ENCODE results near the gene DLL3. TPM values are rescaled to one million over a fixed set of nuclear protein-coding genes. Genes with fewer than 3 reads are reported as not detected.

Gene DLL3
- total RNA-seq, 2 experiments from 2014 or later: 1.6 TPM

DNA sequence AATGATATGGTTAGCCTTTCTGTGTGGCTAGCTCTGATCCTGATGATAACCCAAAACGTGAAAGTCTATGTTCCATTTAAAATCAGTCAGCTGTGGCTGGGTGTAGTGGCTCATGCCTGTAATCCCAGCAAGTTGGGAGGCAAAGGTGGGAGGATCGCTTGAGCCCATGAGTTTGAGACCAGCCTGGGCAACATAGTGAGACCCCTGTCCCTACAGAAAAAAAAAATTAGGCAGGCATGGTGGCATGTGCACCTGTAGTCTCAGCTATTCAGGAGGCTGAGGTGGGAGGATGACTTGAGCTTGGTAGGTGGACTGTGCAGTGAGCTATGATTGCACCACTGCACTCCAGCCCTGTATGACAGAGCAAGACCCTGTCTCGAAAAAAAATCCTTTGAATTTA lies 35.0 kb downstream of the DLL3 start:
- POLR2A ChIA-PET: no interaction called here

DNA sequence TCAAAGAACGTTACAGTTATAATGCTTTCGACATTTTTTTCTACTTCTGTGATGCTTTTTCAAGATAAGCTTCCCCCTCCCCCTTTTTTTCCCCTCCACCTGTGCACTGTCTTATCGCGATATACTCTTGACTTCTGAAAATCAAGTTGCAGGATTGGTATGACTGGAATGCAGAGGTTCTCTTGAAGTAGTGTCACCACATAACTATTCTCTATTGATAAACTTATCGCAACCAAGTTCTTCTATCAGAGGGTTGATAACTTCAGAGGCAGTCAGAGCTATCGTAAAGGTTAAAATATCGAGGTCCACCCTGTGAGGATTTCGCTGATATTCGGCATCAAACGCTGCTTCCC lies 40.4 kb downstream of the DLL3 start:
- POLR2A ChIA-PET: interaction anchor here (0.6 to 1.8 kb wide), 3 partner anchors 103 to 1725 kb away, joined by 3 to 7 read pairs (median 5); partner anchors contain the start of genes HNRNPUL1, MED29, PAF1 and RPS16

More for the DNA sequence above, 35.0 kb downstream of the DLL3 start:
- CTCF ChIA-PET: interaction anchor here (0.6 to 3.1 kb wide), 10 partner anchors 8 to 100 kb away, joined by 3 to 21 read pairs (median 4); partner anchors contain the start of gene SUPT5H

DNA sequence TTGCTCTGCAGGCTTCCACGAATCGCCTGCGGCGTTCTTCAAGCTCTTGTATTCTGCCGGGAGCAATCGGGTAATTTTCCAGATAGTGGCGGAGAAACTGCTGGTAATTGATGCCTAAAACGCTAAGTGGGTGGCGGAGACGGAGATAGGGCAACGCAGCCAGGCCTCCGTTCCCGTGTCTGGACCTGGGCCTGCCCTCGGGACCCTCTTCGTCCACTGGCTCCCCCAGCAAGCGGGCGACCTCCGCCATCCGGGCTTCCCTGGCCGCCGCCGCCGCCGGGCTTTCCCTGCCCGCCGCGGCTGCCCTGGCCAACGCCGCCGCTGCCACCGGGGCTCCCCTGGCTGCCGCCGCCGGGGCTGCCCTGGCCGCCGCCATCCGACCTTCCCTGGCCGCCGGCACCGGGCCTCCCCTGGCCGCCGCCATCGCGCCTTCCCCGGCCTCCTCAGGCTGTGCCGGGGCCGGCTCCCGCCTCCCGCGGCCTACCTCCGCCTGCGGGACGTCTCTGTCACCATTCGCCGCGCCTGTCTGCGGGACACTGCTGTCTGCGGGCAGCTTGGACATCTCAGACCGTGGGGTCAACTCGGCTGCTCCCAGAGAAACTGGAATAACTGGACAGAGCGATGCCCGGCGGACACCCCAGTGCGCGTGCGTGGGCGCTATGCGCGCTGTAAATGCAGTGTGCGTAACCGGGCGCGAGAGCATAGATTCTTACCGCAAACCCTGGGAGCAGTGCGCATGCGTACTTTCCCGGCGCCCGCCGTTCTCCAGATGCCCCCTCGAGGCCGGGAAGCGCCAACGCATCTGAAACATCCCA lies 41.0 kb downstream of the DLL3 start, which contains the start of gene EID2:
EID2 (minus strand) TSS at position 644 of the 815 bp plus-strand sequence; CDS start at position 562, 82 bp downstream.
- POLR2A ChIA-PET: interaction anchor here (0.6 to 1.8 kb wide), 3 partner anchors 104 to 1724 kb away, joined by 3 to 7 read pairs (median 5); partner anchors contain the start of genes HNRNPUL1, MED29, PAF1 and RPS16

More for the DNA sequence above, 40.4 kb downstream of the DLL3 start:
- CTCF ChIA-PET: interaction anchor here (0.7 to 1.5 kb wide), 6 partner anchors 15 to 135 kb away, joined by 3 to 5 read pairs (median 3); partner anchors contain the start of gene RPS16

DNA sequence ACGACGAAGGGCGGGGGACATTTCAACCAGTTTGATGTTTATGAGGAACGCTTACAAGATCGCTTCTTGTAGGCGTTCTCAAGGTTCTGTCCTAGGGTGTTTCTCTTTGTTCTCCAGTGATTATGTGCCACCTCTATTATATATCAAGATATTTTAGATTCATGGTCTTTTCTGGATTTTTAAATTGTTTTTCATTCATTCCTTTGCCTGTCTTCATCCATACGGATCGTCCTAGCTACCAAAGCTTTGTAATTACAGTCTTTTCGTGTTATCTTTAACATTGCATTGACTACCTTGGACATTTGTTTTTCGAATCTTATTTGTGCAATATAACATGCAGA lies 41.6 kb downstream of the DLL3 start:
- ChIA-PET POLR2A (interaction anchor here (1.8 kb wide), 1 partner anchor 149 kb away, joined by 5 read pairs; the partner anchor contains the start of genes MED29 and PAF1), CTCF (interaction anchor here (0.7 to 1.2 kb wide), 5 partner anchors 14 to 135 kb away, joined by 3 to 4 read pairs (median 3); partner anchors contain the start of gene PLEKHG2)

More for the DNA sequence above, 41.0 kb downstream of the DLL3 start, which contains the start of gene EID2:
- CTCF ChIA-PET: interaction anchor here (0.7 to 1.5 kb wide), 9 partner anchors 14 to 135 kb away, joined by 3 to 5 read pairs (median 3); partner anchors contain the start of genes PLEKHG2 and RPS16

DNA sequence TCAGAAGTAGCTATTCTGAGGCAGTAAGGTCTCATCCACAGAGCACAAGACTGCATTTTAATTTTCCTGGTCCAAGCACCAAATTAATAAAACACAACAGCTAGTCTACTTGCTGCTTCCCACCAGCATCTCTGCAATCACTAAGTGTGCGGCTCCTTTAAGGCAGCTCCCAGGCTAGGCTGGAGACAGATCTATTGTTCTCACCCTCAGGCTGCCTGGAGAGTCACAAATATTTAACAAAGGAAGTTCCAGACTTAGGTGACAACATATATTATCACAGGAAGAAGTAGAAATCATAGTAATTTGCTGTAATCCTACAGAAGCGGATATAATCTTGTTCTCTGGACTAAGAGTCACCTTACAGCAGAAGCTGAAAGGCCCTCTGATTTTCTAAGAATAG lies 43.5 kb downstream of the DLL3 start:
- ChIA-PET CTCF (no interaction called here), POLR2A (no interaction called here)

DNA sequence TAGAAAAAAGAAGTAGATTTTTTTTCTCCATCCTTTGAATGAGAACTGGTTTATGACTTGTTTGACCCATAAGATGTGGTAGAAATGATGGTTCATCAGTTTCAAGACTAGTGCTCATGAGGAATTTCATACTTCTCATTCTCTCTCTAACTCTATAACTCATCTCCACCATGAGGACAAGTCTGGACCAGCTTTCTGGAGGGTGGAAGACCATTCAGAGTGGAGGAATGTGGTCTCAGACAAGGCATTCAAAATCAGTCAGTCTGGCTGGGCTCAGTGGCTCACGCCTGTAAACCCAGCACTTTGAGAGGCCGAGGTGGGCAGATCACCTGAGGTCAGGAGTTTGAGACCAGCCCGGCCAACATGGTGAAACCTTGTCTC lies 44.7 kb downstream of the DLL3 start:
- POLR2A ChIA-PET: interaction anchor here (0.6 kb wide), 1 partner anchor 95 kb away, joined by 3 read pairs; no protein-coding TSS in a partner anchor

DNA sequence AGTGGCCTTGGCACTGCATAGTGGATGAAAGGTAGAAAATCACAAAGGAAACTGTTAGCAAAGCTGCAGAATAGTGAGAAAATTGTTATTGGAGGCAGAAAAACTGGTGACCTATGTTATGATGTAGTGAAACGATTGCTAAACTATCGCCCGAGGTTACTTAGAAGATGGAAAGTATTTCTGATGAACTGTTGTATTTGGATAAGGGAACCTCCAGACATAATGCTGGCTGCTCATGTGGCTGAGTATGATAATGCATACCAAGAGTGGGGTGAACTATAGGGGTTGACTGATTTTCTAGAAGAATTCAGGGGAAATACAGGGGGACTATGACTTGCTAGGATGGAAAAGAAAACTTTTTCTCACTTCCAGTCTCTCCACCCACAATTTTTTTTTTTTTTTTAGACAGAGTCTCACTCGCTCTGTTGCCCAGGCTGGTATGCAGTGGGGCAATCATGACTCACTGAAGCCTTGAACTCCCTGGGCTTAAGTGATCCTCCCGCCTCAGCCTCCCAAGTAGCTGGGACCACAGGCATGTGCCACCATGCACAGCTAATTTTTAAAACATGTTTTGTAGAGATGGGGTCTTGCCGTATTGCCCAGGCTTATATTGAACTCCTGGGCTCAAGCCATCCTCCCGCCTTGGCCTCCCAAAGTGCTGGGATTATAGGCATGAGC lies 45.6 kb downstream of the DLL3 start:
- ChIA-PET POLR2A (interaction anchor here (0.6 kb wide), 1 partner anchor 37 kb away, joined by 3 read pairs; no protein-coding TSS in a partner anchor), CTCF (interaction anchor here (1.4 kb wide), 1 partner anchor 12 kb away, joined by 4 read pairs; the partner anchor contains the start of gene EID2B)

More for the DNA sequence above, 44.7 kb downstream of the DLL3 start:
- CTCF ChIA-PET: no interaction called here

DNA sequence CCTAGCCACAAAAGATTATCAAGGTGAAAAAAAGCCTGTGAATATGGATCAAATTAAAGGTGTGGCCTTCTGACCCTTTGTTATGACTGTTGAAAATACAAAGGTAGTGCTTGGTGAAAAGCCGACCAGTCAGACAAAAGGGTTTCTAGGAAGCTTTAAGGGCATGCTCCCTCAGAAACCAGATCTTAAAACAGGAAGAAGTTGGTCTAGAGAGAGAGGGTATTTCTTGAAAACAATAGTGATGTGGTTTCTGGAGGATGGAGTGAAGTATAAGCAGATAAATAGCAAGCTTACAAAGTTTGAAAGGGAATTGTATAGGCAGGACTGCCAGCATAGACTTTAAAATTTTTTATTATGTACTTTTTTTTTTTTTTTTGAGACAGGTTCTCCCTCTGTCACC lies 46.2 kb downstream of the DLL3 start:
- ChIA-PET POLR2A (no interaction called here), CTCF (interaction anchor here (1.4 to 1.7 kb wide), 2 partner anchors 12 to 127 kb away, joined by 4 to 5 read pairs; partner anchors contain the start of gene EID2B)

DNA sequence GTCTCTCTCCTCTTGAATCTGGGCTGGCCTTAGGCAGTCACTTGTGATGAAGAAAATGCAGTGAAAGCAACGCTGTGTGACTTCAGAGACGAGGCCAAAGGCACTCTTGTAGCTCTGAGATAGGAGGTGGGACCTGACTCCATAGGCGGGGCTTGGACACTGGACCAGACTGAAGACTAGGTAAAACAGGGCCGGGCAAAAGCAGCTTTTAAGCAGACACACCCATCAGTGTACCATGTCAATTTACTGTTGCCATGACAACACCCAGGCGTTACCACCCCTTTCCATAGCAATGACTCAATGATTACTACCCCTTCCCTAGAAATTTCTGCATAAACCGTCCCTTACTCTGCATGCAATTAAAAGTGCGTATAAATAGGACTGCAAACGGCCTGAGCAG lies 47.9 kb downstream of the DLL3 start:
- CTCF ChIA-PET: interaction anchor here (1.7 to 1.8 kb wide), 2 partner anchors 43 to 125 kb away, joined by 5 to 7 read pairs; no protein-coding TSS in a partner anchor
- POLR2A ChIA-PET: no interaction called here

DNA sequence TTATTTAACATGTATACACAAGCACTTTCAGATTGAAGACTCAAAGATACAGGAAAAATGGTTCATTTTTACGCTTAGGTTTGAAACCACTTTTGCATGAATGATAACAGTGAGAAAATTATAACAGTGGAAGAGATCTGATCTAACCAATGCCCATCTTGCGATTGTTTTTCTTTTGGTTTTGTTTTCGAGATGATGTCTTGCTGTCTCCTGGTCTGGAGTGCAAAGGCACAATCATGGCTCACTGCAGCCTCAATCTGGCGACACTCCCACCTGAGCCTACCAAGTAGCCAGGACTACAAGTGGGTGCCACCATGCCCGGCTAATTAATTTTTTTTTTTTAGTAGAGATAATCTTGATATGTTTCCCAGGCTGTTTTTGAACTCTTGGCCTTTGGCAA lies 51.5 kb downstream of the DLL3 start:
- ChIA-PET POLR2A (no interaction called here), CTCF (interaction anchor here (1.0 to 4.5 kb wide), 2 partner anchors 95 to 122 kb away, joined by 3 to 36 read pairs; no protein-coding TSS in a partner anchor)

DNA sequence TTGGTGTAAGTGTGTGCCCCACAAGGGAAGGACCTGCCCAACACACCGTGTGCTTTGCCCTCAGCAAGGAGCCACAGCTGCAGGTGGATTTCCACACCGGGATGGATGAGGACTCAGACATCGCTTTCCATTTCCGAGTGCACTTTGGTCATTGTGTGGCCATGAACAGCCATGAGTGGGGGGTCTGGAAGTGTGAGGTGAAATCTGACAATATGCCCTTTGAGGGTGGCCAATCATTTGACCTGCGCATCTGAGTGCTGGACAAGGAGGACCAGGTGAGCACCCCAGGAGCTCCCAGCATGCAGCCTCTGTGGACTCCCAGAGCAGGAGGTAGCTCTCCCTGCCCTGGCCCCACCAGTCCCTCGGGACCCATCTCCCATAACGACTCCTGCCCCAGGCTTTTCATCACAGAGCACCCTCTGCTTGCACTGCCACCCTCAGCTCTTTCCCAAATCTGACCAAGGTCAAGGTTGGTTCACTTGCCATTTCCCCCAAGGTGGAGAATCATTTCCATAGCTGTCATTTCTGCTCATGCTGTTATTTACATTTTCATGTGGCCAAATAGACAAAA lies 54.4 kb downstream of the DLL3 start:
- POLR2A ChIA-PET: no interaction called here
- CTCF ChIA-PET: interaction anchor here (4.5 kb wide), 1 partner anchor 119 kb away, joined by 36 read pairs; no protein-coding TSS in a partner anchor

DNA sequence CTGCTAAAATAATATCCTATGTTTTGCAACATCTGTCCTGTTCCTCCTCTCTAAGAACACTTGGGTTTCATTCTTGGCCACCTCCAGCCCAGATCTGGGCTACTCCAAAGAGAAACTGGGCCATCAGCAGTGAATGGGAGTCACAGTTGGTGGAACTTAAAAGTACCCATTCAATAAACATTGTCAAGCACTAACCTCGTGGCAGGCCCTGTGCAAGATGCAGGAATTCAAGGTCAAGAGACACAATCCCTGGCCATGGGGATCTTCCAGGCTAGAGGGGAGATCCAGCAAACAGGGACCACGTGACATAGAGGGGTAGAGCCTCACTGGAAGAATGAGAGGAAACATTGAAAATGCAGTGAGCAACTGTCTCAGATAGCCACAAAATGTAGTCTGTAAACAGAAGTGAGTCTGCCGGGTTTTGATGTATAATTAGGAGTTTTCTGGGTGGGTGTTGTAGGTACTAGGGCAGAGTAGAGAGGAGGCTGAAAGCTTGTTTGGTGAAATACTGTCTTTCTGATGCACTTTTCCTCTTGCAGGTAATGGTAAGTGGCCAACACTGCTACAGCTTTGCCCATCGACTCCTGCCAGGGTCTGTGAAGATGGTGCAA lies 56.1 kb downstream of the DLL3 start:
- POLR2A ChIA-PET: no interaction called here
- CTCF ChIA-PET: interaction anchor here (4.5 kb wide), 1 partner anchor 118 kb away, joined by 36 read pairs; no protein-coding TSS in a partner anchor

DNA sequence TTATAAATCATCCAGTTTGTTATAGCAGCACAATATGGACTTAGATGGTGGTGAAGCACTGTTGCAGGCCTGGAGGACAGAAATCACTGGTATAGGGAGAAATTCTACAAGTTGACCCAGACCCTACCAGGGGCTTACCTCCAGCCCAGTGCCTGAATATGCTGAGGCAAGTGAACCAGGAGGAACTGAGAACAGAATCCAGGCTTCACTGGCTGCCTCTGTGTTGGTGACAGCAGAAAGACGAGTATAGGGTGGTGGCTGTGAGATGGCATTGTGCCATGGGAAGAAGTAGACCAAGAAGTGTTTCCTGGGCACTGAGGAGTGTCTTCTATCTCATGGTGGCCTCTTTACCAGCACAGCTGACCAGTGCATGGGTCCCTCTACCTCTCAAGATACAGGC lies 57.1 kb downstream of the DLL3 start:
- ChIA-PET POLR2A (no interaction called here), CTCF (no interaction called here)

Other genes starting within 250 kb of the DLL3 start
- gene IFNL2, start 230.6 kb upstream of the DLL3 start, total RNA-seq: not detected
- gene IFNL1, start 202.5 kb upstream of the DLL3 start, total RNA-seq: not detected
- 1 to 10 TPM; 4.3 to 4.6 TPM for gene LRFN1, start 178.1 kb upstream of the DLL3 start, total RNA-seq
- gene GMFG, start 162.9 kb upstream of the DLL3 start, total RNA-seq: 100 to 1,000 TPM; 211 to 231 TPM
- gene SAMD4B, start 156.5 kb upstream of the DLL3 start, total RNA-seq: 10 to 100 TPM; 55.5 to 57.6 TPM
- gene PAF1, start 107.8 kb upstream of the DLL3 start, total RNA-seq: 10 to 100 TPM; 43.6 to 44.7 TPM
- 10 to 100 TPM; 28.7 to 30.3 TPM for gene MED29, start 107.6 kb upstream of the DLL3 start, total RNA-seq
- 10 to 100 TPM; 16.6 to 17.4 TPM for gene ZFP36, start 92.1 kb upstream of the DLL3 start, total RNA-seq
- 10 to 100 TPM; 30.4 to 30.9 TPM for gene PLEKHG2, start 86.3 kb upstream of the DLL3 start, total RNA-seq
- 1,000 to 10,000 TPM; 2,748 to 2,778 TPM for gene RPS16, start 63.0 kb upstream of the DLL3 start, total RNA-seq
- 100 to 1,000 TPM; 179 to 189 TPM for gene SUPT5H, start 53.4 kb upstream of the DLL3 start, total RNA-seq
- gene TIMM50, start 18.1 kb upstream of the DLL3 start, total RNA-seq: 100 to 1,000 TPM; 135 to 144 TPM
- not detected for gene SELENOV, start 16.2 kb downstream of the DLL3 start, total RNA-seq
- 1 to 10 TPM; 3.2 to 3.4 TPM for gene EID2B, start 33.9 kb downstream of the DLL3 start, total RNA-seq
- 10 to 100 TPM; 12.9 to 13.5 TPM for gene EID2, start 41.2 kb downstream of the DLL3 start, total RNA-seq
- gene LGALS13, start 103.6 kb downstream of the DLL3 start, total RNA-seq: not detected
- not detected for gene LGALS16, start 157.0 kb downstream of the DLL3 start, total RNA-seq
- gene LGALS14, start 205.5 kb downstream of the DLL3 start, total RNA-seq: not detected
- not detected for gene CLC, start 239.1 kb downstream of the DLL3 start, total RNA-seq